Measurements from ENCODE around the gene UNC5C. TPM values are rescaled to one million over a fixed set of nuclear protein-coding genes. Genes with fewer than 3 reads are reported as not detected.

Gene UNC5C
- total and polyA plus RNA-seq, 7 experiments from 2014 or later, result not detected

- POLR2A ChIA-PET, result no interaction called here
- CTCF ChIA-PET, result no interaction called here
- H3K4me1 ChIP-seq (ENCODE audit: control insufficient read depth in 2 of 2, insufficient read depth in 2 of 2, low read length in 2 of 2), result no peaks in the 10 kb centered on the region
- H3K9me3 ChIP-seq (ENCODE audit: control insufficient read depth in 2 of 3, low read length in 3 of 3), result no peaks in the 10 kb centered on the region
- peaks cover 0 to 8% (median 0%) of the 10 kb centered on the region in 5 donors for H3K27me3 Mint-ChIP-seq
- H3K36me3 Mint-ChIP-seq, result no peaks in the 10 kb centered on the region
- H3K36me3 ChIP-seq (ENCODE audit: control insufficient read depth in 2 of 3, insufficient read depth in 3 of 3, low read length in 3 of 3), result no peaks in the 10 kb centered on the region
- H3K4me1 Mint-ChIP-seq, result no peaks in the 10 kb centered on the region
- H3K27ac Mint-ChIP-seq, result no peak overlapping the region
- DNase-seq (no peak), ATAC-seq (no peak)
- intact Hi-C loops (cut with micrococcal nuclease), result no loop called here
- H3K4me3 Mint-ChIP-seq, result no peak overlapping the region
- H3K9me3 Mint-ChIP-seq, result no peaks in the 10 kb centered on the region
- H3K27me3 ChIP-seq (ENCODE audit: control insufficient read depth in 2 of 2, insufficient read depth in 2 of 2, low read length in 2 of 2), result no peaks in the 10 kb centered on the region
- H3K27ac ChIP-seq (ENCODE audit: low read depth, low read length), result no peak overlapping the region
- no peak overlapping the region for H3K4me3 ChIP-seq (ENCODE audit: low read length)
These were observed 24.6 kb downstream of the UNC5C start for GRCh38 chr4:95524184-95524583.

GRCh38 chr4:95522682-95523530 lies 25.9 kb downstream of the UNC5C start:
- no peak overlapping the region for H3K4me3 Mint-ChIP-seq
- no peaks in the 10 kb centered on the region for H3K9me3 Mint-ChIP-seq
- intact Hi-C loops (cut with micrococcal nuclease), result no loop called here
- Histone ChIP-seq H3K36me3 (ENCODE audit: control insufficient read depth in 2 of 3, insufficient read depth in 3 of 3, low read length in 3 of 3) (no peaks in the 10 kb centered on the region), H3K27me3 (ENCODE audit: control insufficient read depth in 2 of 2, insufficient read depth in 2 of 2, low read length in 2 of 2) (no peaks in the 10 kb centered on the region), H3K27ac (ENCODE audit: low read depth, low read length) (no peak overlapping the region), H3K4me1 (ENCODE audit: control insufficient read depth in 2 of 2, insufficient read depth in 2 of 2, low read length in 2 of 2) (no peaks in the 10 kb centered on the region), H3K4me3 (ENCODE audit: low read length) (no peak overlapping the region), H3K9me3 (ENCODE audit: control insufficient read depth in 2 of 3, low read length in 3 of 3) (no peaks in the 10 kb centered on the region)
- no peaks in the 10 kb centered on the region for H3K36me3 Mint-ChIP-seq
- CTCF ChIA-PET, result interaction anchor here (0.6 kb wide), 1 partner anchor 926 kb away, joined by 5 read pairs; no protein-coding TSS in a partner anchor
- POLR2A ChIA-PET, result no interaction called here
- DNase-seq (no peak), ATAC-seq (no peak)
- H3K27ac Mint-ChIP-seq, result no peak overlapping the region
- no peaks in the 10 kb centered on the region for H3K4me1 Mint-ChIP-seq
- peaks cover 0 to 8% (median 0%) of the 10 kb centered on the region in 5 donors for H3K27me3 Mint-ChIP-seq

- Mint-ChIP-seq H3K27me3 (peaks cover 0 to 2% (median 0%) of the 10 kb centered on the region in 5 donors), H3K4me3 (no peak overlapping the region), H3K27ac (no peak overlapping the region), H3K36me3 (no peaks in the 10 kb centered on the region), H3K4me1 (no peaks in the 10 kb centered on the region), H3K9me3 (no peaks in the 10 kb centered on the region)
- no peak overlapping the region for H3K4me3 ChIP-seq (ENCODE audit: low read length)
- H3K36me3 ChIP-seq (ENCODE audit: control insufficient read depth in 2 of 3, insufficient read depth in 3 of 3, low read length in 3 of 3), result no peaks in the 10 kb centered on the region
- DNase-seq, result no peak
- intact Hi-C loops (cut with micrococcal nuclease), result no loop called here
- ChIA-PET CTCF (no interaction called here), POLR2A (no interaction called here)
- no peak overlapping the region for H3K27ac ChIP-seq (ENCODE audit: low read depth, low read length)
- no peaks in the 10 kb centered on the region for H3K4me1 ChIP-seq (ENCODE audit: control insufficient read depth in 2 of 2, insufficient read depth in 2 of 2, low read length in 2 of 2)
- H3K9me3 ChIP-seq (ENCODE audit: control insufficient read depth in 2 of 3, low read length in 3 of 3), result no peaks in the 10 kb centered on the region
- no peak for ATAC-seq
- H3K27me3 ChIP-seq (ENCODE audit: control insufficient read depth in 2 of 2, insufficient read depth in 2 of 2, low read length in 2 of 2), result no peaks in the 10 kb centered on the region
These were observed 31.0 kb downstream of the UNC5C start for GRCh38 chr4:95517576-95518345.

GRCh38 chr4:95516528-95517017 lies 32.2 kb downstream of the UNC5C start:
- POLR2A ChIA-PET, result no interaction called here
- no peaks in the 10 kb centered on the region for H3K9me3 ChIP-seq (ENCODE audit: control insufficient read depth in 2 of 3, low read length in 3 of 3)
- ATAC-seq, result no peak

GRCh38 chr4:95515589-95515988 lies 33.2 kb downstream of the UNC5C start:
- Mint-ChIP-seq H3K27me3 (peaks cover 0 to 4% (median 0%) of the 10 kb centered on the region in 5 donors), H3K4me3 (no peak overlapping the region), H3K36me3 (no peaks in the 10 kb centered on the region), H3K4me1 (no peaks in the 10 kb centered on the region), H3K9me3 (peaks cover 0 to 3% (median 0%) of the 10 kb centered on the region in 11 donors), H3K27ac (no peak overlapping the region)
- Histone ChIP-seq H3K27ac (ENCODE audit: low read depth, low read length) (no peak overlapping the region), H3K36me3 (ENCODE audit: control insufficient read depth in 2 of 3, insufficient read depth in 3 of 3, low read length in 3 of 3) (no peaks in the 10 kb centered on the region), H3K4me3 (ENCODE audit: low read length) (no peak overlapping the region), H3K27me3 (ENCODE audit: control insufficient read depth in 2 of 2, insufficient read depth in 2 of 2, low read length in 2 of 2) (no peaks in the 10 kb centered on the region), H3K4me1 (ENCODE audit: control insufficient read depth in 2 of 2, insufficient read depth in 2 of 2, low read length in 2 of 2) (no peaks in the 10 kb centered on the region), H3K9me3 (ENCODE audit: control insufficient read depth in 2 of 3, low read length in 3 of 3) (no peaks in the 10 kb centered on the region)
- DNase-seq (no peak), ATAC-seq (no peak)
- intact Hi-C loops (cut with micrococcal nuclease), result no loop called here
- POLR2A ChIA-PET, result no interaction called here
- CTCF ChIA-PET, result no interaction called here

More at GRCh38 chr4:95516528-95517017, 32.2 kb downstream of the UNC5C start:
- peaks cover 0 to 3% (median 0%) of the 10 kb centered on the region in 5 donors for H3K27me3 Mint-ChIP-seq
- H3K36me3 Mint-ChIP-seq, result no peaks in the 10 kb centered on the region
- H3K4me3 ChIP-seq (ENCODE audit: low read length), result no peak overlapping the region
- CTCF ChIA-PET, result no interaction called here
- H3K27me3 ChIP-seq (ENCODE audit: control insufficient read depth in 2 of 2, insufficient read depth in 2 of 2, low read length in 2 of 2), result no peaks in the 10 kb centered on the region
- H3K4me3 Mint-ChIP-seq, result no peak overlapping the region
- intact Hi-C loops (cut with micrococcal nuclease), result no loop called here
- no peaks in the 10 kb centered on the region for H3K4me1 Mint-ChIP-seq
- no peaks in the 10 kb centered on the region for H3K4me1 ChIP-seq (ENCODE audit: control insufficient read depth in 2 of 2, insufficient read depth in 2 of 2, low read length in 2 of 2)
- no peak overlapping the region for H3K27ac Mint-ChIP-seq
- peaks cover 0 to 3% (median 0%) of the 10 kb centered on the region in 11 donors for H3K9me3 Mint-ChIP-seq
- DNase-seq, result no peak
- H3K36me3 ChIP-seq (ENCODE audit: control insufficient read depth in 2 of 3, insufficient read depth in 3 of 3, low read length in 3 of 3), result no peaks in the 10 kb centered on the region
- no peak overlapping the region for H3K27ac ChIP-seq (ENCODE audit: low read depth, low read length)

- peaks cover 0 to 4% (median 0%) of the 10 kb centered on the region in 5 donors for H3K27me3 Mint-ChIP-seq
- Histone ChIP-seq H3K4me1 (ENCODE audit: control insufficient read depth in 2 of 2, insufficient read depth in 2 of 2, low read length in 2 of 2) (no peaks in the 10 kb centered on the region), H3K27ac (ENCODE audit: low read depth, low read length) (no peak overlapping the region), H3K9me3 (ENCODE audit: control insufficient read depth in 2 of 3, low read length in 3 of 3) (no peaks in the 10 kb centered on the region), H3K4me3 (ENCODE audit: low read length) (no peak overlapping the region), H3K36me3 (ENCODE audit: control insufficient read depth in 2 of 3, insufficient read depth in 3 of 3, low read length in 3 of 3) (no peaks in the 10 kb centered on the region), H3K27me3 (ENCODE audit: control insufficient read depth in 2 of 2, insufficient read depth in 2 of 2, low read length in 2 of 2) (no peaks in the 10 kb centered on the region)
- POLR2A ChIA-PET, result no interaction called here
- no peak overlapping the region for H3K4me3 Mint-ChIP-seq
- intact Hi-C loops (cut with micrococcal nuclease), result no loop called here
- ATAC-seq (no peak), DNase-seq (no peak)
- CTCF ChIA-PET, result no interaction called here
- H3K4me1 Mint-ChIP-seq, result no peaks in the 10 kb centered on the region
- no peak overlapping the region for H3K27ac Mint-ChIP-seq
- H3K9me3 Mint-ChIP-seq, result peaks cover 0 to 3% (median 0%) of the 10 kb centered on the region in 11 donors
- no peaks in the 10 kb centered on the region for H3K36me3 Mint-ChIP-seq
These were observed 35.8 kb downstream of the UNC5C start for GRCh38 chr4:95513022-95513421.
